NOMO-1 (cell line): ENCODE data around the gene CFD.
A peak's percentile ranks its signal among the peaks of the same experiment; 100 is the strongest.
"Not testable (repeated sequence)": the region's sequence is repeated elsewhere in the genome, so short reads cannot be mapped to it uniquely, and the experiment has no call there.

Experiments used
- DNase-seq, 2 experiments: peaks; one replicate each; lab custom pipeline; 2025; ENCODE audit not compliant: unreplicated experiment in 2 of 2; lab: John Stamatoyannopoulos, UW

Gene CFD

GRCh38 chr19:858868-859843, at the start of gene CFD:
CFD (plus strand) TSS chr19:859664; CDS start chr19:859690, 26 bp downstream.
- DNase-seq: peak; percentile 67 to 68

- DNase-seq: no peak
Observed at GRCh38 chr19:810077-810855, 49.2 kb upstream of the CFD start.

- DNase-seq: no peak
Observed at GRCh38 chr19:810883-811489, 48.5 kb upstream of the CFD start.

GRCh38 chr19:811506-812048, 47.9 kb upstream of the CFD start:
- DNase-seq: no peak

- no peak for DNase-seq
Observed at GRCh38 chr19:812049-812746, 47.3 kb upstream of the CFD start.

GRCh38 chr19:812747-813218, 46.7 kb upstream of the CFD start:
- no peak for DNase-seq

GRCh38 chr19:813219-814151, 46.0 kb upstream of the CFD start:
- DNase-seq: no peak

GRCh38 chr19:814152-815078, 45.0 kb upstream of the CFD start:
- DNase-seq: no peak

GRCh38 chr19:815079-815774, 44.2 kb upstream of the CFD start:
- DNase-seq: no peak

GRCh38 chr19:815775-816499, 43.5 kb upstream of the CFD start:
- DNase-seq: no peak

GRCh38 chr19:816500-816857, 43.0 kb upstream of the CFD start:
- DNase-seq: no peak

GRCh38 chr19:820212-820611, 39.3 kb upstream of the CFD start:
- not testable (repeated sequence) for DNase-seq

- no peak for DNase-seq
Observed at GRCh38 chr19:821231-821824, 38.1 kb upstream of the CFD start.

- DNase-seq: peak in 1 of 2 experiments; percentile 35
Observed at GRCh38 chr19:821825-822503, 37.5 kb upstream of the CFD start, which contains the start of gene PLPPR3. PLPPR3 (minus strand) TSS chr19:821955; CDS start chr19:821559, 396 bp downstream.

GRCh38 chr19:823565-824121, 35.8 kb upstream of the CFD start:
- DNase-seq: peak in 1 of 2 experiments; percentile 55
